Osteoblast (primary cell): ENCODE measurements around the gene HMCN1. TPM values are rescaled to one million over a fixed set of nuclear protein-coding genes. Genes with fewer than 3 reads are reported as not detected.

Experiments used
- DNase-seq: peaks from one replicate; pipeline ENCODE4 v3.0.0; 2011; ENCODE audit warnings: low spot score, mixed read lengths; ENCODE audit not compliant: insufficient read length; ENCODE audit errors: missing footprints
- H2AFZ ChIP-seq: 2 replicates; pipeline ENCODE4 v1.6.0; 2011; ENCODE audit warnings: mild to moderate bottlenecking, low read length
- H3K27ac ChIP-seq: 2 replicates; pipeline ENCODE4 v1.5.1; 2011; ENCODE audit warnings: mild to moderate bottlenecking, low read depth, low read length, moderate library complexity
- H3K27me3 ChIP-seq: 2 replicates; pipeline ENCODE4 v1.6.0; 2012; ENCODE audit warnings: mild to moderate bottlenecking, control low read depth, inconsistent platforms, low read length, moderate library complexity; ENCODE audit not compliant: insufficient read depth
- H3K36me3 ChIP-seq: 2 replicates; pipeline ENCODE4 v1.5.1; 2011; ENCODE audit warnings: mild to moderate bottlenecking, low read length, control low read depth, moderate library complexity; ENCODE audit not compliant: insufficient read depth
- H3K4me1 ChIP-seq: 2 replicates; pipeline ENCODE4 v1.5.1; 2011; ENCODE audit warnings: mild to moderate bottlenecking, low read length, control low read depth, moderate library complexity; ENCODE audit not compliant: insufficient read depth
- H3K4me2 ChIP-seq: 2 replicates; pipeline ENCODE4 v1.6.0; 2011; ENCODE audit warnings: mild to moderate bottlenecking, low read length; ENCODE audit not compliant: insufficient read depth
- H3K4me3 ChIP-seq: fragments of 200-600 bp; sonication (generic); 3 replicates; pipeline ENCODE4 v1.5.1; 2012; ENCODE audit warnings: mild to moderate bottlenecking, low read length, inconsistent platforms; ENCODE audit not compliant: insufficient read depth
- H3K79me2 ChIP-seq: 2 replicates; pipeline ENCODE4 v1.6.0; 2012; ENCODE audit warnings: mild to moderate bottlenecking, low read length, control low read depth, inconsistent platforms; ENCODE audit not compliant: insufficient read depth
- H3K9me3 ChIP-seq: 2 replicates; pipeline ENCODE4 v1.5.1; 2011; ENCODE audit warnings: low read depth, low read length, control low read depth
- H4K20me1 ChIP-seq: 2 replicates; pipeline ENCODE4 v1.6.0; 2012; ENCODE audit warnings: mild to moderate bottlenecking, low read length, control low read depth; ENCODE audit not compliant: insufficient read depth
- CTCF ChIP-seq: IDR thresholded peaks from 2 replicates; pipeline ENCODE4 v1.5.1; 2011; ENCODE audit warnings: mild to moderate bottlenecking, low read depth, low read length, moderate library complexity; ENCODE audit errors: extremely low read depth
- total RNA-seq: library from RNA; depleted of rRNA; stranded (reverse); fragments of >200 nt; gene quantifications from 2 replicates; pipeline ENCODE4 v1.2.3, GENCODE V29; 2012

Gene HMCN1
- total RNA-seq, 1 donor = 178 TPM

GRCh38 chr1:185862235-185862634, 128.0 kb downstream of the HMCN1 start:
- H4K20me1 ChIP-seq = no peaks in the 10 kb centered on the region
- no peaks in the 10 kb centered on the region for H3K36me3 ChIP-seq
- H3K4me1 ChIP-seq = peaks cover 51% of the 10 kb centered on the region
- no peak for DNase-seq
- H3K27me3 ChIP-seq = no peaks in the 10 kb centered on the region
- no peak overlapping the region for H3K4me3 ChIP-seq
- peak overlapping the region; percentile 88 for H3K27ac ChIP-seq
- H3K4me2 ChIP-seq = no peak overlapping the region
- TF ChIP-seq CTCF = no peak
- no peaks in the 10 kb centered on the region for H3K9me3 ChIP-seq
- no peaks in the 10 kb centered on the region for H3K79me2 ChIP-seq
- H2AFZ ChIP-seq = no peak overlapping the region

- no peaks in the 10 kb centered on the region for H4K20me1 ChIP-seq
- peaks cover 47% of the 10 kb centered on the region for H3K4me1 ChIP-seq
- no peak overlapping the region for H2AFZ ChIP-seq
- DNase-seq = no peak
- peak overlapping the region; percentile 24 for H3K4me2 ChIP-seq
- no peaks in the 10 kb centered on the region for H3K79me2 ChIP-seq
- H3K36me3 ChIP-seq = no peaks in the 10 kb centered on the region
- no peak overlapping the region for H3K4me3 ChIP-seq
- TF ChIP-seq CTCF = no peak
- peak overlapping the region; percentile 88 for H3K27ac ChIP-seq
- no peaks in the 10 kb centered on the region for H3K27me3 ChIP-seq
- no peaks in the 10 kb centered on the region for H3K9me3 ChIP-seq
Measured at GRCh38 chr1:185864331-185864730, 130.1 kb downstream of the HMCN1 start.

GRCh38 chr1:185864889-185865517, 130.8 kb downstream of the HMCN1 start:
- peak; percentile 85 for DNase-seq
- H4K20me1 ChIP-seq = no peaks in the 10 kb centered on the region
- H3K4me3 ChIP-seq = no peak overlapping the region
- no peaks in the 10 kb centered on the region for H3K79me2 ChIP-seq
- peak overlapping the region; percentile 25 for H3K4me2 ChIP-seq
- no peaks in the 10 kb centered on the region for H3K36me3 ChIP-seq
- no peaks in the 10 kb centered on the region for H3K9me3 ChIP-seq
- no peaks in the 10 kb centered on the region for H3K27me3 ChIP-seq
- H2AFZ ChIP-seq = no peak overlapping the region
- H3K4me1 ChIP-seq = peaks cover 47% of the 10 kb centered on the region
- peak overlapping the region; percentile 88 for H3K27ac ChIP-seq
- no peak for TF ChIP-seq CTCF

- Histone ChIP-seq H2AFZ (no peak overlapping the region), H3K27ac (no peak overlapping the region), H3K36me3 (no peaks in the 10 kb centered on the region), H4K20me1 (no peaks in the 10 kb centered on the region), H3K27me3 (no peaks in the 10 kb centered on the region), H3K4me1 (peaks cover 9% of the 10 kb centered on the region), H3K4me2 (no peak overlapping the region), H3K4me3 (no peak overlapping the region), H3K79me2 (no peaks in the 10 kb centered on the region), H3K9me3 (no peaks in the 10 kb centered on the region)
- TF ChIP-seq CTCF = no peak
- DNase-seq = no peak
Measured at GRCh38 chr1:185869590-185869989, 135.4 kb downstream of the HMCN1 start.
